Lung (tissue), 12 donors: ENCODE measurements around the gene IGF2R. TPM values are rescaled to one million over a fixed set of nuclear protein-coding genes. Genes with fewer than 3 reads are reported as not detected.

Experiments
- ATAC-seq: fragments of 200-7000 bp; cut with Tn5 transposase; one replicate; pipeline ENCODE4 v1.9.1; 2020; ENCODE audit warnings: moderate number of reproducible peaks; ENCODE audit not compliant: insufficient read depth, low FRiP score
- DNase-seq, 3 donors: peaks; one replicate each; pipeline ENCODE4 v3.0.0-alpha.2; 2013 to 2017
- H3K27ac ChIP-seq, 2 donors: one replicate each; pipeline ENCODE4 v1.5.1; 2013; ENCODE audit warnings: mild to moderate bottlenecking in 2 of 2, moderate library complexity in 2 of 2, control low read depth in 1 of 2, inconsistent platforms in 1 of 2, low read depth in 1 of 2, low read length in 1 of 2
- H3K27me3 ChIP-seq, 3 donors: one replicate each; pipeline ENCODE4 v1.5.1; 2013; ENCODE audit warnings: low read length in 2 of 3; ENCODE audit not compliant: control insufficient read depth in 3 of 3, insufficient read depth in 3 of 3
- H3K36me3 ChIP-seq, 4 donors: one replicate each; pipeline ENCODE4 v1.5.1; 2013; ENCODE audit warnings: low read length in 4 of 4, mild to moderate bottlenecking in 1 of 4, moderate library complexity in 1 of 4; ENCODE audit not compliant: control insufficient read depth in 4 of 4, insufficient read depth in 4 of 4
- H3K4me1 ChIP-seq, 5 donors: one replicate each; pipeline ENCODE4 v1.5.1; 2013; ENCODE audit warnings: low read length in 5 of 5, mild to moderate bottlenecking in 2 of 5, moderate library complexity in 1 of 5; ENCODE audit not compliant: control insufficient read depth in 5 of 5, insufficient read depth in 5 of 5
- H3K4me3 ChIP-seq: one replicate; pipeline ENCODE4 v1.5.1; 2013; ENCODE audit warnings: mild to moderate bottlenecking, control low read depth, moderate library complexity
- H3K9ac ChIP-seq, 2 donors: one replicate each; pipeline ENCODE4 v1.5.1; 2013; ENCODE audit warnings: low read length in 2 of 2, control low read depth in 1 of 2; ENCODE audit not compliant: insufficient read depth in 1 of 2
- H3K9me3 ChIP-seq, 4 donors: one replicate each; pipeline ENCODE4 v1.5.1; 2013; ENCODE audit warnings: low read length in 3 of 4, mild to moderate bottlenecking in 1 of 4, moderate library complexity in 1 of 4; ENCODE audit not compliant: control insufficient read depth in 4 of 4, insufficient read depth in 3 of 4
- WGBS, 2 donors: extraction: QIAGEN DNeasy Blood & Tissue Kit; methylation state at CpG; one replicate each; pipeline ENCODE4 v1.1.7; 2013; 5-methylcytosine and 5-hydroxymethylcytosine counted together
- polyA plus RNA-seq, 2 donors: library from polyadenylated mRNA; stranded (reverse); fragments of 200-250 nt; gene quantifications; one replicate each; pipeline ENCODE4 v1.2.1, GENCODE V29; 2013
- total RNA-seq, 2 donors: library from RNA; depleted of rRNA in 1 of 2; stranded (reverse); fragments of >200 nt in 1 of 2; gene quantifications; one replicate each; pipeline ENCODE4 v1.2.1, GENCODE V29; 2014 to 2021
- TF ChIP-seq, protein P1 (sequence below): IDR thresholded peaks from 2 replicates; pipeline ENCODE4 v1.5.1; 2012; ENCODE audit warnings: mild to moderate bottlenecking; ENCODE audit errors: control extremely low read depth, extremely low read depth
- donor health status: control.
- donor health status: control.
- donor health status: Bipolar disorder and iron deficiency.
- donor health status: healthy.
- donor health status: DM: yes; HTN: yes; CAD: no.

The IGF2R gene
- total and polyA plus RNA-seq, 4 donors, result 30.0 to 125 (median 92.6) TPM

DNA sequence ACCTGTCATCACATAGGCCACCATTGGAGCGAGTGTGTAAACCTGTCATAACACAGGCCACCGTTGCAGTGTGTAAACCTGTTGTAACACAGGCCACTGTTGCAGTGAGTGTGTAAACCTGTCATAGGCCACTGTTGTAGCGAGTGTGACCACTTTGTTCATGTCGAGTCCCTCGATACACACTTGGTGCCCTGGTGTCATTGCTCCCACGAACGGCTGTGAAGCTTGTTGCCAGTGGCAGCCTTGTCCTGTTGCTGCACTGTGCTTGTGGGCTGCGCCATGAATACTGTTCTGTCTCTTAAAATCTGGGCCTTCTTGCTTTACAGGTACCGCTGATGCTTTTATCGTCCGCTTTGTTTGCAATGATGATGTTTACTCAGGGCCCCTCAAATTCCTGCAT lies 91.3 kb downstream of the IGF2R start:
- H3K4me1 ChIP-seq, result peaks cover 0 to 2% (median 0%) of the 10 kb centered on the region in 5 donors
- no peaks in the 10 kb centered on the region for H3K27me3 ChIP-seq
- TF ChIP-seq, protein P1, sequence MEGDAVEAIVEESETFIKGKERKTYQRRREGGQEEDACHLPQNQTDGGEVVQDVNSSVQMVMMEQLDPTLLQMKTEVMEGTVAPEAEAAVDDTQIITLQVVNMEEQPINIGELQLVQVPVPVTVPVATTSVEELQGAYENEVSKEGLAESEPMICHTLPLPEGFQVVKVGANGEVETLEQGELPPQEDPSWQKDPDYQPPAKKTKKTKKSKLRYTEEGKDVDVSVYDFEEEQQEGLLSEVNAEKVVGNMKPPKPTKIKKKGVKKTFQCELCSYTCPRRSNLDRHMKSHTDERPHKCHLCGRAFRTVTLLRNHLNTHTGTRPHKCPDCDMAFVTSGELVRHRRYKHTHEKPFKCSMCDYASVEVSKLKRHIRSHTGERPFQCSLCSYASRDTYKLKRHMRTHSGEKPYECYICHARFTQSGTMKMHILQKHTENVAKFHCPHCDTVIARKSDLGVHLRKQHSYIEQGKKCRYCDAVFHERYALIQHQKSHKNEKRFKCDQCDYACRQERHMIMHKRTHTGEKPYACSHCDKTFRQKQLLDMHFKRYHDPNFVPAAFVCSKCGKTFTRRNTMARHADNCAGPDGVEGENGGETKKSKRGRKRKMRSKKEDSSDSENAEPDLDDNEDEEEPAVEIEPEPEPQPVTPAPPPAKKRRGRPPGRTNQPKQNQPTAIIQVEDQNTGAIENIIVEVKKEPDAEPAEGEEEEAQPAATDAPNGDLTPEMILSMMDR, result no peak
- H3K9ac ChIP-seq, result no peak overlapping the region
- H3K27ac ChIP-seq, result no peak overlapping the region
- H3K36me3 ChIP-seq, result peaks cover 33 to 75% (median 44%) of the 10 kb centered on the region in 4 donors
- no peak overlapping the region for H3K4me3 ChIP-seq
- WGBS, 2 donors, result 94 to 96% methylated on average over 11 of the region's 11 CpGs
- DNase-seq, result no peak
- ATAC-seq, result no peak
- H3K9me3 ChIP-seq, result peaks cover 0 to 2% (median 0%) of the 10 kb centered on the region in 4 donors

DNA sequence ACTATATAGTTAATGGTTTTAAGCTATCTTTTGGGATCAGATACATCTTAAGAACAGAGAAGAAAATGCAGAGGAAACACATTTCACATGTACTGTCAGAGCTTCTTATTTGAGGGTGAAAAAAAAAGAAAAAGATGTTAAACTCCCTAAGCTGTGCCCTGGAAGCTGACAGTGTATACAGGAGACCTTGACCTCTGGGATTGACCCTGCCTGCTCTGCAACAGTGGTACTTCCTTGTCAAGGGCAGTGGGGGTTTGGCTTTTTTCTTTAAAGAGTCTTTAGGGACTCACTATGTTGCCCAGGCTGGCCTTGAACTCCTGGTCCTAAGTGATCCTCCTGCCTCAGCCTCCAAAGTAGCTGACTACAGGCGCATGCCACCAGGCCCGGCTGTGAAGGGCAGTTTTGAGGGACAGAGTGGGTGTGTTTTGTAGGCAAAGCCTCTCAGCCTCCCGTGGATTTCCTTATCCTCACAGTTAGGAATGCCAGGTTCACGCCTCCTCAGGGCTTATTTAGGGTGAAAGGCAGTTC lies 92.1 kb downstream of the IGF2R start:
- no peak for DNase-seq
- ATAC-seq, result no peak

DNA sequence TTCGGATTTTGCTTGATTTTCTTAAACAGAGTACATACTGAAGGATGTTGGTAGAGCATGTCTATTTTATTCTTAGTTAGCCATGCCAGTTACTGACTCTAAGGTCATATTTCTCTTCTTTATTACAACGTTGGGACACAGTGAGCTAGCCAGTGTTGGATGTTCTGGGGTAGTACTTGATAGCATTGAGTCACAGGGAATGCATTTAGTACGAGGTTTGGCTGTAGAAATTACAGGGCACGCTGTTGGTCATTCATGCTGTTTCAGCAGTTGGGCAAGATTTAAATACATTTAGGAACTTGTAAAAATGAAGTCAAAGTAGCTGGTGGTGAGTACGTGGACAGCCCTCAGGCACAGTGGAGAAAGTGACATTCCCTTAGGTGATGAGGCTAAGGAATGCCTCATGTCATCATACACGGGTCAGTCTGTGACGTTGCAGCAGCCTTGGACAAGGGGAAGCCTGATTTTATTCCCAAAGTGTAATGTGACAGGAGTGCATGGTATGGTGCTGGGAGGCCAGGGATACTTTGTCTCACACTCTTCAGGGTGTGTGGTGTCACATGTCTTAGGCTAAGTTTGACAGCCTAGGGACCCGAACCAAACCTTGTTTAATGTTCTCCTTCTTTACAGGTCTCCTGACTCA lies 95.0 kb downstream of the IGF2R start:
- no peak overlapping the region for H3K27ac ChIP-seq
- peaks cover 33 to 65% (median 35%) of the 10 kb centered on the region in 4 donors for H3K36me3 ChIP-seq
- TF ChIP-seq, protein P1, result no peak
- peaks cover 0 to 2% (median 0%) of the 10 kb centered on the region in 4 donors for H3K9me3 ChIP-seq
- WGBS, 2 donors, result 94% methylated on average over 8 of the region's 8 CpGs
- ATAC-seq, result no peak
- no peak overlapping the region for H3K9ac ChIP-seq
- no peaks in the 10 kb centered on the region for H3K4me1 ChIP-seq
- no peak overlapping the region for H3K4me3 ChIP-seq
- no peak for DNase-seq
- no peaks in the 10 kb centered on the region for H3K27me3 ChIP-seq

More for the DNA sequence above, 92.1 kb downstream of the IGF2R start:
- WGBS, 2 donors, result 82 to 87% methylated on average over 4 of the region's 4 CpGs
- H3K9me3 ChIP-seq, result peaks cover 0 to 2% (median 0%) of the 10 kb centered on the region in 4 donors
- no peak overlapping the region for H3K27ac ChIP-seq
- no peak overlapping the region for H3K9ac ChIP-seq
- H3K27me3 ChIP-seq, result no peaks in the 10 kb centered on the region
- TF ChIP-seq, protein P1, result no peak
- H3K36me3 ChIP-seq, result peaks cover 33 to 68% (median 41%) of the 10 kb centered on the region in 4 donors
- H3K4me3 ChIP-seq, result no peak overlapping the region
- no peaks in the 10 kb centered on the region for H3K4me1 ChIP-seq
